ENCODE measurements around the gene TBX2. TPM values are rescaled to one million over a fixed set of nuclear protein-coding genes. Genes with fewer than 3 reads are reported as not detected.

Gene TBX2
- total RNA-seq, 1 donor from 2014 or later, result 55.9 TPM

DNA sequence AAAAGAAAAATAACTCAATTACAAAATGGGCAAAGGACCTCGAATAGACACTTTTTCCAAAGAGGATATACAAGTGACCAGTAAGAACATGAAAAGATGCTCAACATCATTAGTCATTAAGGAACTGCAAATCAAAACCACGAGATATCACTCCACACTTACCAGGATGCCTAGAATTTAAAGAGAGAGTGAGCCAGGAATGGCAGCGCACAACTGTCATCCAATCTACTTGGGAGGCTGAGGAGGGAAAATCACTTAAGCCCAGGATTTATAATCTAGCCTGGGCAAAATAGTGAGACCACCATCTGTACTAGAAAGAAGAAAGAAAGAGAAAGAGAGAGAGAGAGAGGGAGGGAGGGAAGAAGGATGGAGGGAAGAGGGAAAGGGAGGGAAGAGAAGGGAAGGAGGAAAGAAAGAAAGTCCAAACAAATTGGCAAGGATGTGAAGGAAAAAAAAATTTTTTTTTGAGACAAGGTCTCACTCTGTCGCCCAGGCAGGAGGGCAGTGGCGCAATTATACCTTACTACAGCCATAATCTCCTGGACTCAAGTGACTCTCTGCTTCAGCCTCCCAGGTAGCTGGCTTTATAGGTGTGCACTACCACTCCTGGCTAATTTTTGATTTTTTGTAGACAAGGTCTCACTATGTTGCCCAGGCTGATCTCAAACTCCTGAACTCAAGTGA is 22.6 kb downstream of the TBX2 start:
- no peak for DNase-seq (ENCODE audit: extremely low spot score, unreplicated experiment)
- TF ChIP-seq, protein P1, sequence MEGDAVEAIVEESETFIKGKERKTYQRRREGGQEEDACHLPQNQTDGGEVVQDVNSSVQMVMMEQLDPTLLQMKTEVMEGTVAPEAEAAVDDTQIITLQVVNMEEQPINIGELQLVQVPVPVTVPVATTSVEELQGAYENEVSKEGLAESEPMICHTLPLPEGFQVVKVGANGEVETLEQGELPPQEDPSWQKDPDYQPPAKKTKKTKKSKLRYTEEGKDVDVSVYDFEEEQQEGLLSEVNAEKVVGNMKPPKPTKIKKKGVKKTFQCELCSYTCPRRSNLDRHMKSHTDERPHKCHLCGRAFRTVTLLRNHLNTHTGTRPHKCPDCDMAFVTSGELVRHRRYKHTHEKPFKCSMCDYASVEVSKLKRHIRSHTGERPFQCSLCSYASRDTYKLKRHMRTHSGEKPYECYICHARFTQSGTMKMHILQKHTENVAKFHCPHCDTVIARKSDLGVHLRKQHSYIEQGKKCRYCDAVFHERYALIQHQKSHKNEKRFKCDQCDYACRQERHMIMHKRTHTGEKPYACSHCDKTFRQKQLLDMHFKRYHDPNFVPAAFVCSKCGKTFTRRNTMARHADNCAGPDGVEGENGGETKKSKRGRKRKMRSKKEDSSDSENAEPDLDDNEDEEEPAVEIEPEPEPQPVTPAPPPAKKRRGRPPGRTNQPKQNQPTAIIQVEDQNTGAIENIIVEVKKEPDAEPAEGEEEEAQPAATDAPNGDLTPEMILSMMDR (conservative IDR thresholded peaks at IDR 0.05), result no peak
- Mint-ChIP-seq H3K4me3 (no peak overlapping the region), H3K27ac (no peak overlapping the region), H3K27me3 (peaks cover 66% of the 10 kb centered on the region), H3K36me3 (no peaks in the 10 kb centered on the region), H3K9me3 (no peaks in the 10 kb centered on the region), H3K4me1 (ENCODE audit: unreplicated experiment) (no peaks in the 10 kb centered on the region)

DNA sequence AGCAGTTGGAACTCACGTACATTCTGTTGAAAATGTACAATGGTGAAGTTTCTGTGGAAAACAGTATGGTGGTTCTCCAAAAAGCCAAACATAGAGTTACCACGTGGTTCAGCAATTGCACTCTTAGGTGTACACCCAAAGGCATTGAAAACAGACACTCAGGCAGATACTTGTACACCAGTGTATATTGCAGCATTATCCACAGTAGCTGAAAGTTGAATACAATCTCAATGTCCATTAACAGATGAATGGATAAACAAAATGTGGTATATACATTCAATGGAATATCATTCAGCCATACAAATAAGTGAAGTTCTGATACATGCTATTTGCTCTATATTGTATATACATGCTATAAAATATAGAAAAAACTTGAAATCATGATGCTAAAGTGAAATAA is 23.2 kb downstream of the TBX2 start:
- Mint-ChIP-seq H3K4me3 (no peak overlapping the region), H3K36me3 (no peaks in the 10 kb centered on the region), H3K4me1 (ENCODE audit: unreplicated experiment) (no peaks in the 10 kb centered on the region), H3K27ac (no peak overlapping the region), H3K9me3 (no peaks in the 10 kb centered on the region), H3K27me3 (peaks cover 72% of the 10 kb centered on the region)
- DNase-seq (ENCODE audit: extremely low spot score, unreplicated experiment), result no peak
- TF ChIP-seq, protein P1 (conservative IDR thresholded peaks at IDR 0.05), result no peak

DNA sequence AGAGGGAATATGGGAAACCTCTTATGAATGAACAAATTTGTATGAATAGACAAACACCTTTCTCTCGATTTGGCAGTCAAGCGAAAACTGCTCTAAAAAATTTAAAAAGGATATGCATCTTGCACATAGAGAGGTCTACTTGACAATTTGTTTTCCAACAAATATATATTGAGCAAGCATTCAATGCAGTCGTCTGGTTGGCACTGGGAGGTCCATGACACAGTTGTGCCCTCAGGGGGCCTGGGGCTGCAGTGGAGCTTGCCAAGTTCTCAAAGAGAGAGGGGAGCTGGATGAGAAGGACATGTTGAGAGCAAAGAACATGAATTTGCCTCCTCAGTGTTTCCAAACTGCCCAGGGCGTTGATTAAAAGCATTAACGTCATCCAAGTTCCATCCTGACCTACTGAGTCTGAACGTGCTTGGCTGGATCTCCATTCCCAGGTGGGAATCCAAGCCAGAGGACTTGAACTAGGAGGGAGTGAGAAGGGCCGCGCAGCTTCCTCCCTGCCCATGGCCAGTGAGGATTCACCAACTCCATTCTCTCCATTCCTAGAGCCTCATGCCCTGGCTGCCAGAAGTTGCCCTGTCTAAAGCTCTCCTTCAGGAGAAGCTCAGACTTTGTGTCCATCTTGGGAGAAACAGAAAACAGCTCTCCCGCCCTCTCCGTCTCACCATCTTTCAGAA is 24.5 kb downstream of the TBX2 start:
- H3K4me3 Mint-ChIP-seq, result no peak overlapping the region
- peaks cover 68% of the 10 kb centered on the region for H3K27me3 Mint-ChIP-seq
- no peak overlapping the region for H3K27ac Mint-ChIP-seq
- H3K4me1 Mint-ChIP-seq (ENCODE audit: unreplicated experiment), result no peaks in the 10 kb centered on the region
- H3K36me3 Mint-ChIP-seq, result no peaks in the 10 kb centered on the region
- TF ChIP-seq, protein P1 (conservative IDR thresholded peaks at IDR 0.05), result no peak
- DNase-seq (ENCODE audit: extremely low spot score, unreplicated experiment), result no peak
- no peaks in the 10 kb centered on the region for H3K9me3 Mint-ChIP-seq

DNA sequence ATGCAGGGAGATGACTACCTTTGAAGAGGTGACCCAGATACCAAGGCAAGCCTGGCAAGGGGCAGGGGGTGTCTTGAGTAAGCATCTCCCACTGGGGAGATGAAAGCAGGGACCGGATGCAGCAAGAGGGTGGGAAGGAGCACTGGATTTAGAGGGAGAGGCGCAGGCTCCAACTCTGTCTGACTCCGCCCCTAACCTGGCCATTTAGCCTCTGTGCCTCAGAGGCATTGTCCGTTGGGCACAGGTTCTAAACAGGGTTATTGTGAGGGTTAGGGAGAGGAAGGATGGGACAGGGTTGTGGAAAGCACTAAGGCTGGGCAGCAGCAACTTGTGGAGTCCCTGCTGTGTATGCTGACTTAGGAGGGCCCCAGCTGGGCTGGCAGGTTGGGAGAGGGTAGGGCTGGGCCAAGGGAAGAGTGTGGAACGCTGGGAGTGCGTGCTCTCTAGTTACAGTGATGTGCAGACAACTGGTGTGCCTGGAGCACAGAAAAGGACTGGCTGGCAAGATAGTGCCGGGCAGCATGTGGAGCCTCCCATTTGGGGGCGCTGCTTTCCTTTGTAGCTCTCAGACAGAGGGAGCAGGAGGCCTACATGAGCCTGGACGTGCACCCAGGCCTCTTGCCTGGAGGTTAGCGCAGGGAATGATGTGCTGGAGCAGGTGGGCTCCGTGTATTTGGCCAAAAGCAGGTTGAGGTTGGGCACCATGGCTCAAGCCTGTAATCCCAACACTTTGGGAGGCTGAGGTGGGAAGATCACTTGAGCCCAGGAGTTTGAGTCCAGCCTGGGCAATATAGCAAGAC is 26.2 kb downstream of the TBX2 start:
- Mint-ChIP-seq H3K27me3 (peaks cover 53% of the 10 kb centered on the region), H3K36me3 (no peaks in the 10 kb centered on the region), H3K27ac (no peak overlapping the region), H3K4me1 (ENCODE audit: unreplicated experiment) (no peaks in the 10 kb centered on the region), H3K9me3 (no peaks in the 10 kb centered on the region), H3K4me3 (no peak overlapping the region)
- DNase-seq (ENCODE audit: extremely low spot score, unreplicated experiment), result no peak
- TF ChIP-seq, protein P1 (conservative IDR thresholded peaks at IDR 0.05), result no peak

DNA sequence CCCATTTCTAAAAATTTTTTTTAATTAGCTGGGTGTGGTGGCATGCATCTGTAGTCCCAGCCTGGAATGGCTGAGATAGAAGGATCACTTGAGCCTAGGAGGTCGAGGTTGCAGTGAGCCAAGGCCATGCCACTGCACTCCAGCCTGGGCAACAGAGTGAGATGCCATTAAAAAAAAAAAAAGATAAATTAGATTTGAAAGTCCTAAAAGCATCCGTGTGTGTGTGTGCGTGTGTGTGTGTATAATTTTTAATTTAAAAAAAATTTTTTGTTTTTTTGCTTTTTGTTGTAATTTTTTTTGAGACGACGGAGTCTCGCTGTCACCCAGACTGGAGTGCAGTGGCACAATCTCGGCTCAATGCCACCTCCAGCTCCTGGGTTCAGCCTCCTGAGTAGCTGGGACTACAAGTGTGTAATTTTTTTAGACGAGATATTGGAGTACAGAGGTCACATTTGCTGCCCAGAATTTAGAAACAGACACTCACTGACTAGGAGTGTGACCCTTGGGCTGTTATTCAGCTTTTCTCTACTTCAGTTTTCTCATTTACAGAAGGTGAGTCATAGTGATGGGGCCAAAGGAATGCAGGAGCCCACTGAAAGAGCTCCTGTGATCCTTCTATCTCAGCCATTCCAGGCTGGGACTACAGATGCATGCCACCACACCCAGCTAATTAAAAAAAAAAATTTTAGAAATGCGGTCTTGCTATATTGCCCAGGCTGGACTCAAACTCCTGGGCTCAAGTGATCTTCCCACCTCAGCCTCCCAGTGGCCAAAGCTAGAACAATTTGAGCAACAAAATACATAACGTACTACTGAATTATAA is 27.1 kb downstream of the TBX2 start:
- DNase-seq (ENCODE audit: extremely low spot score, unreplicated experiment), result no peak
- Mint-ChIP-seq H3K4me3 (no peak overlapping the region), H3K27me3 (peaks cover 50% of the 10 kb centered on the region), H3K4me1 (ENCODE audit: unreplicated experiment) (no peaks in the 10 kb centered on the region), H3K9me3 (no peaks in the 10 kb centered on the region), H3K36me3 (no peaks in the 10 kb centered on the region), H3K27ac (no peak overlapping the region)
- TF ChIP-seq, protein P1 (conservative IDR thresholded peaks at IDR 0.05), result peak; percentile 26

Data from type B pancreatic cell (in vitro differentiated cells).